GM19463 (cell line): ENCODE results near the gene DDX39B.
A peak's percentile ranks its signal among the peaks of the same experiment; 100 is the strongest.
"Not testable (repeated sequence)": the region's sequence is repeated elsewhere in the genome, so short reads cannot be mapped to it uniquely, and the experiment has no call there.

Experiments
- ATAC-seq: cut with Tn5 transposase; IDR thresholded peaks from one replicate; pipeline ENCODE4 v1.9.1; 2021; ENCODE audit warnings: mild to moderate bottlenecking, moderate library complexity; ENCODE audit not compliant: unreplicated experiment

Gene DDX39B

DNA sequence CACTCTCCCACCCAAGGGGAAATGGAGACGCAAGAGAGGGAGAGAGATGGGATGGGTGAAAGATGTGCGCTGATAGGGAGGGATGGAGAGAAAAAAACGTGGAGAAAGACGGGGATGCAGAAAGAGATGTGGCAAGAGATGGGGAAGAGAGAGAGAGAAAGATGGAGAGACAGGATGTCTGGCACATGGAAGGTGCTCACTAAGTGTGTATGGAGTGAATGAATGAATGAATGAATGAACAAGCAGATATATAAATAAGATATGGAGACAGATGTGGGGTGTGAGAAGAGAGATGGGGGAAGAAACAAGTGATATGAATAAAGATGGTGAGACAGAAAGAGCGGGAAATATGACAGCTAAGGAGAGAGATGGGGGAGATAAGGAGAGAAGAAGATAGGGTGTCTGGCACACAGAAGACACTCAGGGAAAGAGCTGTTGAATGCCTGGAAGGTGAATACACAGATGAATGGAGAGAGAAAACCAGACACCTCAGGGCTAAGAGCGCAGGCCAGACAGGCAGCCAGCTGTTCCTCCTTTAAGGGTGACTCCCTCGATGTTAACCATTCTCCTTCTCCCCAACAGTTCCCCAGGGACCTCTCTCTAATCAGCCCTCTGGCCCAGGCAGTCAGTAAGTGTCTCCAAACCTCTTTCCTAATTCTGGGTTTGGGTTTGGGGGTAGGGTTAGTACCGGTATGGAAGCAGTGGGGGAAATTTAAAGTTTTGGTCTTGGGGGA lies 34.3 kb upstream of the DDX39B start:
- ATAC-seq: no peak

DNA sequence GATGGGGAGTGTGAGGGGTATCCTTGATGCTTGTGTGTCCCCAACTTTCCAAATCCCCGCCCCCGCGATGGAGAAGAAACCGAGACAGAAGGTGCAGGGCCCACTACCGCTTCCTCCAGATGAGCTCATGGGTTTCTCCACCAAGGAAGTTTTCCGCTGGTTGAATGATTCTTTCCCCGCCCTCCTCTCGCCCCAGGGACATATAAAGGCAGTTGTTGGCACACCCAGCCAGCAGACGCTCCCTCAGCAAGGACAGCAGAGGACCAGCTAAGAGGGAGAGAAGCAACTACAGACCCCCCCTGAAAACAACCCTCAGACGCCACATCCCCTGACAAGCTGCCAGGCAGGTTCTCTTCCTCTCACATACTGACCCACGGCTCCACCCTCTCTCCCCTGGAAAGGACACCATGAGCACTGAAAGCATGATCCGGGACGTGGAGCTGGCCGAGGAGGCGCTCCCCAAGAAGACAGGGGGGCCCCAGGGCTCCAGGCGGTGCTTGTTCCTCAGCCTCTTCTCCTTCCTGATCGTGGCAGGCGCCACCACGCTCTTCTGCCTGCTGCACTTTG lies 33.6 kb upstream of the DDX39B start, which contains the start of gene TNF:
Gene TNF (plus strand): TSS at position 231 of the 567 bp plus-strand sequence. CDS start 177 bp downstream, at position 408.
- no peak for ATAC-seq

DNA sequence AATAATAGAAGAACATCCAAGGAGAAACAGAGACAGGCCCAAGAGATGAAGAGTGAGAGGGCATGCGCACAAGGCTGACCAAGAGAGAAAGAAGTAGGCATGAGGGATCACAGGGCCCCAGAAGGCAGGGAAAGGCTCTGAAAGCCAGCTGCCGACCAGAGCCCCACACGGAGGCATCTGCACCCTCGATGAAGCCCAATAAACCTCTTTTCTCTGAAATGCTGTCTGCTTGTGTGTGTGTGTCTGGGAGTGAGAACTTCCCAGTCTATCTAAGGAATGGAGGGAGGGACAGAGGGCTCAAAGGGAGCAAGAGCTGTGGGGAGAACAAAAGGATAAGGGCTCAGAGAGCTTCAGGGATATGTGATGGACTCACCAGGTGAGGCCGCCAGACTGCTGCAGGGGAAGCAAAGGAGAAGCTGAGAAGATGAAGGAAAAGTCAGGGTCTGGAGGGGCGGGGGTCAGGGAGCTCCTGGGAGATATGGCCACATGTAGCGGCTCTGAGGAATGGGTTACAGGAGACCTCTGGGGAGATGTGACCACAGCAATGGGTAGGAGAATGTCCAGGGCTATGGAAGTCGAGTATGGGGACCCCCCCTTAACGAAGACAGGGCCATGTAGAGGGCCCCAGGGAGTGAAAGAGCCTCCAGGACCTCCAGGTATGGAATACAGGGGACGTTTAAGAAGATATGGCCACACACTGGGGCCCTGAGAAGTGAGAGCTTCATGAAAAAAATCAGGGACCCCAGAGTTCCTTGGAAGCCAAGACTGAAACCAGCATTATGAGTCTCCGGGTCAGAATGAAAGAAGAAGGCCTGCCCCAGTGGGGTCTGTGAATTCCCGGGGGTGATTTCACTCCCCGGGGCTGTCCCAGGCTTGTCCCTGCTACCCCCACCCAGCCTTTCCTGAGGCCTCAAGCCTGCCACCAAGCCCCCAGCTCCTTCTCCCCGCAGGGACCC lies 32.6 kb upstream of the DDX39B start:
- no peak for ATAC-seq

DNA sequence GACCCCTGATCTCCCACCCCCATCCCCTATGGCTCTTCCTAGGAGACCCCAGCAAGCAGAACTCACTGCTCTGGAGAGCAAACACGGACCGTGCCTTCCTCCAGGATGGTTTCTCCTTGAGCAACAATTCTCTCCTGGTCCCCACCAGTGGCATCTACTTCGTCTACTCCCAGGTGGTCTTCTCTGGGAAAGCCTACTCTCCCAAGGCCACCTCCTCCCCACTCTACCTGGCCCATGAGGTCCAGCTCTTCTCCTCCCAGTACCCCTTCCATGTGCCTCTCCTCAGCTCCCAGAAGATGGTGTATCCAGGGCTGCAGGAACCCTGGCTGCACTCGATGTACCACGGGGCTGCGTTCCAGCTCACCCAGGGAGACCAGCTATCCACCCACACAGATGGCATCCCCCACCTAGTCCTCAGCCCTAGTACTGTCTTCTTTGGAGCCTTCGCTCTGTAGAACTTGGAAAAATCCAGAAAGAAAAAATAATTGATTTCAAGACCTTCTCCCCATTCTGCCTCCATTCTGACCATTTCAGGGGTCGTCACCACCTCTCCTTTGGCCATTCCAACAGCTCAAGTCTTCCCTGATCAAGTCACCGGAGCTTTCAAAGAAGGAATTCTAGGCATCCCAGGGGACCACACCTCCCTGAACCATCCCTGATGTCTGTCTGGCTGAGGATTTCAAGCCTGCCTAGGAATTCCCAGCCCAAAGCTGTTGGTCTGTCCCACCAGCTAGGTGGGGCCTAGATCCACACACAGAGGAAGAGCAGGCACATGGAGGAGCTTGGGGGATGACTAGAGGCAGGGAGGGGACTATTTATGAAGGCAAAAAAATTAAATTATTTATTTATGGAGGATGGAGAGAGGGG lies 31.7 kb upstream of the DDX39B start:
- ATAC-seq: no peak

DNA sequence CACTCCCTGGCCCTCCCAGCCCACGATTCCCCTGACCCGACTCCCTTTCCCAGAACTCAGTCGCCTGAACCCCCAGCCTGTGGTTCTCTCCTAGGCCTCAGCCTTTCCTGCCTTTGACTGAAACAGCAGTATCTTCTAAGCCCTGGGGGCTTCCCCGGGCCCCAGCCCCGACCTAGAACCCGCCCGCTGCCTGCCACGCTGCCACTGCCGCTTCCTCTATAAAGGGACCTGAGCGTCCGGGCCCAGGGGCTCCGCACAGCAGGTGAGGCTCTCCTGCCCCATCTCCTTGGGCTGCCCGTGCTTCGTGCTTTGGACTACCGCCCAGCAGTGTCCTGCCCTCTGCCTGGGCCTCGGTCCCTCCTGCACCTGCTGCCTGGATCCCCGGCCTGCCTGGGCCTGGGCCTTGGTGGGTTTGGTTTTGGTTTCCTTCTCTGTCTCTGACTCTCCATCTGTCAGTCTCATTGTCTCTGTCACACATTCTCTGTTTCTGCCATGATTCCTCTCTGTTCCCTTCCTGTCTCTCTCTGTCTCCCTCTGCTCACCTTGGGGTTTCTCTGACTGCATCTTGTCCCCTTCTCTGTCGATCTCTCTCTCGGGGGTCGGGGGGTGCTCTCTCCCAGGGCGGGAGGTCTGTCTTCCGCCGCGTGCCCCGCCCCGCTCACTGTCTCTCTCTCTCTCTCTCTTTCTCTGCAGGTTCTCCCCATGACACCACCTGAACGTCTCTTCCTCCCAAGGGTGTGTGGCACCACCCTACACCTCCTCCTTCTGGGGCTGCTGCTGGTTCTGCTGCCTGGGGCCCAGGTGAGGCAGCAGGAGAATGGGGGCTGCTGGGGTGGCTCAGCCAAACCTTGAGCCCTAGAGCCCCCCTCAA lies 30.5 kb upstream of the DDX39B start, which contains the start of gene LTA:
Gene LTA (plus strand): TSS at position 249 of the 871 bp plus-strand sequence. CDS start 454 bp downstream, at position 703.
- peak; percentile 41 for ATAC-seq

DNA sequence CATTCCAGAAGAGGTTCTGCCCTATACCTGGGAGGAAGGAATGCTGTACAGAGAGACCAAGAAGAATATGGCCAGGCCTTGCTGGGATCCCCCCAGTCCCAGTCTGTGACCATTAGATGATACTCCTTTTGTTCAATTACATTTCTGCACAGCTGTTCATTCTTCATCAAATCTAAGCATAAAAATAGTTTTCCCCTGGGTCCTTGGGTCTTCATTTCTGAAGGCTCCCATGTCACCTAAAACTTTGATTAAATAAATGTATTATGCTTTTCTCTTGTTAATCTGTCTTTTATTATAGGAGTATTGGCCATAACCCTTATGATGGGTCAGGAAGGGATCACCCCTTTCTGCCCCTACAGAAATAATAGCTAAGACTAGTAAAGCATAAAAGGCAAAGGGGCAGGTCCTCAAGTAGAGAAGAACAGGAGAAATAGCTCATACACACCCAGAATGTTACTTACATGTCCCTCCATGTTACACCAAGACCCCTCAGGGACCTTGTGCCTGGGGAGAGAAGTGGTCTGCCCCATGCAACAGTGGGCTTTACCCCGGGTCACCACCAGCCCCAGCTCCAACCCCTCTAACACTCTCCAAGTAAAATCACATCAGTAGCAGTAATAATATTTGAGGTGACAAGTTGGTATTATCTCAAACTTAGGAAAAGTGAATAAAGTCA lies 28.2 kb upstream of the DDX39B start:
- ATAC-seq: no peak

DNA sequence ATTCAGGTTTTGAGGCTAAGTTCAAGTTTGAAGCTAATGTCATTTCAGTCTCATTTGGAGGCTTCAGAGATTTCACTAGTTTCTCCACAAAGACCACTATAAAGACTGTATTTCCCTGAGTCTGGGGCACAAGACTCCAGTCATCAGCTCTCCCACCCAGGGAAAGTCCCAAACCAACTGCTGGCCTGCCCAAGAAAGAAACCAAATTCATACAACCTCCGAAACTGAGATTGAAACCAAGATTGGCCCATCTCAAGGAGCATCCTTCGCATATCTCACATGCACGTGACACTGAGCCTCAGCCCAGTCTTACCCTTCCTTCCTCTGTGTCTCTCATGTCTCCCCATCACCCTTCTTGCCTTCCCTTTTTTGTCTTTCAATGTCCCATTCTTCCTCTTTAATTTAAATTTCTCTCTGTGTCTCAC lies 26.7 kb upstream of the DDX39B start:
- peak; percentile 54 for ATAC-seq

DNA sequence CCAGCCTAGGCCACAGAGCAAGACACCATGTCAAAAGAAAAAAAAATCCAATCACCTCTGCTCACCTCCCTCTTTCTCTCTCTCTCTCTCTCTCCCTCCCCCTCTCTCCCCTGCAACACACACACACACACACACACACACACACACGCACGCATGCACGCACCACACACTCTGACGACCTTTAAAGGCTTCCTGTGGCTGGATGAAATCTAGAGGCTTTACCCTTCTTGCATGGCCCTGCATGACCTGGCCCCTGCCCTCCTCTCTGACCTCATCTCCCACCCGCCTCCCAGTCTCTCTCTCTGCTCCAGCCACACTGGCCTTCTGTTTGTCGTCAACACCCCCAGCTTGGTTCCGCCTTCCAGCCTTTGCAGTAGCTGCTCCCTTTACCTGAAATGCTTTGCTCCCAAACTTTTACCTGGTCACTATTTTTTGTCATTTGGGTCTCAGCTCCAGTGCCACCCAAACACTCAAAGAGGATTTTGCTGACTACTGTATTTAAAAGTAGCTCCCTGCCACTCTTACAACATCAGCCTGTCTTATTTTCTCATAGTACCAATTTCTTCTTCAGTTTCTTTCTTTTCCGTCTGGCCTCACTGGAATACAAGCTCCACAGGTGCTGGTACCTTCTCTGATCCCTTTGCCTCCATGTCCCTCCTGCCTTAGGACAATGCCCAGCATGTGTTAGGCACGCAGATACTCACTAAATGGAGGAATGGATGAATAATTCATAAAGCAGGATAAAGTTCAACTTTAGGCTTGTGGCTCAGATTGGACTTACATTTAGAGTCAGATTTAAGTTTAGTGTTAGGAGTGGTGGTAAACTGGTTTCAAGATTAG lies 25.9 kb upstream of the DDX39B start:
- no peak for ATAC-seq

DNA sequence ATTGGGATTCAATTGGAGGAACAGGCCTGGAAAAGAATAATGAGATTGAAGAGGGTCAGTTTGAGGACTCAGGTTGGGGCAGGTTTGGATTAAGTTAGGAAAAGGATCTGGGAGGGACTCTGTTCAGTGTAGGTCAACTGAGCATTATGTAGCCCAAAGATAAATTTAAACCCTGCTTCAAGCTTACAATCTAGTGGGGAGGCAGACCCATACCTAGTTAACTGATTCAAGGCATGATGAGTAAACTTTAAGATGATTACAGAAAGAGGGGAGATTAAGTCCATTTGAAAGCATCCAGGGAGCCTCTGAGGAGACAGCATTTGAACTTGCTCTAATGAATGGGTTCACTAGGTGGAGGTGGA lies 18.9 kb upstream of the DDX39B start:
- no peak for ATAC-seq

DNA sequence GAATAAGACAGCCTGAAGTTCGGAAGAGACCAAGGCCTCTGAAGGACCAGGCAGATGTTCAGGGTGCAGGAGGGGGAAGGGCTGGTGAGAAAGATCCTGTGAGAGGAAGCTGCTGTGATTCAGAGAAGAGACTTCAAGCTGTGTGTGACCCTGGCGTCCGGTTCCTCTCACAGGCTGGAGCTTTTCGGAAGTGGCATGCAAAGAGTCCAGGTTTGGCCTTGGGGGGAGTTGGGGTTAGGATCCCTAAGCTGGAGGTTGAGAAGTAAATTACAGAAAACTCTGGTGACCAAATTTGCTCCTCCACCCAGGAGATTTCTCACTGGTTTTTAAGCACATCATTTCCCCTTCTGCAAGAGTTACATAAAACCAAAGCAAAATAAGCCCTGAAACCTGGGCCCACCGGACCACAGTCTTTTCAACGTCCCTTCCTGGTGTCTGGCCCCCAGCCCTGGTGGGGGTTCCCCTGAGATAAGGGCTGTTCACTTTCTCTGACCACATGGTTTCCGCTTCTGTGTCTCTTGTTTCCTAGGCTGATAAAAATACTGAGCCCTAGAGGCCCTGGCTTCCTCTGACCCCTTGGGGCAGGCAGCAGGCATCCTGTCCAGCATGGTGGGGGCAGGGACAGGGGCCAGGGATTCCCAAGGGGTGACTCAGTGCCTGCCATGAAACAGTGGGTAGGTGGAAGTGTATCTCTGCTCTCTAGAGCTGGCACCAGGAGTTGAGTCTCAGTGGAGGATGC lies 18.3 kb upstream of the DDX39B start:
- ATAC-seq: peak; percentile 66

DNA sequence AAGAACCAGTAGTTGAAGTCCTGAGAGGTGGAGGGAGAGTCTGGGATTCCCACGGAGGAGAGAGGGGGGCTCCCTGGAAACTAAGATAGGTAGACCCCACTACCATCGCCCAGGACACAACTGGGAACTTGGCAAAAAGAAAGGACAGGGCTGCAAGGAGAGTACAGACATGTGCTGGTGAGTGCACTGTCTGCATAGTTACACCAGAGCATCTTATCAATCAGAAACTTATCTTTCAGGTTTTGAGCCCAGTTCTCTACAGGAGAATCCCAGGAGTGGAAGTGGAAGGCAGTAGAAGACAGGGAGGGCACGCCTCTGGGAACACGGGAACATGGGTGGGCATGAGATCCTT lies 17.8 kb upstream of the DDX39B start:
- no peak for ATAC-seq

DNA sequence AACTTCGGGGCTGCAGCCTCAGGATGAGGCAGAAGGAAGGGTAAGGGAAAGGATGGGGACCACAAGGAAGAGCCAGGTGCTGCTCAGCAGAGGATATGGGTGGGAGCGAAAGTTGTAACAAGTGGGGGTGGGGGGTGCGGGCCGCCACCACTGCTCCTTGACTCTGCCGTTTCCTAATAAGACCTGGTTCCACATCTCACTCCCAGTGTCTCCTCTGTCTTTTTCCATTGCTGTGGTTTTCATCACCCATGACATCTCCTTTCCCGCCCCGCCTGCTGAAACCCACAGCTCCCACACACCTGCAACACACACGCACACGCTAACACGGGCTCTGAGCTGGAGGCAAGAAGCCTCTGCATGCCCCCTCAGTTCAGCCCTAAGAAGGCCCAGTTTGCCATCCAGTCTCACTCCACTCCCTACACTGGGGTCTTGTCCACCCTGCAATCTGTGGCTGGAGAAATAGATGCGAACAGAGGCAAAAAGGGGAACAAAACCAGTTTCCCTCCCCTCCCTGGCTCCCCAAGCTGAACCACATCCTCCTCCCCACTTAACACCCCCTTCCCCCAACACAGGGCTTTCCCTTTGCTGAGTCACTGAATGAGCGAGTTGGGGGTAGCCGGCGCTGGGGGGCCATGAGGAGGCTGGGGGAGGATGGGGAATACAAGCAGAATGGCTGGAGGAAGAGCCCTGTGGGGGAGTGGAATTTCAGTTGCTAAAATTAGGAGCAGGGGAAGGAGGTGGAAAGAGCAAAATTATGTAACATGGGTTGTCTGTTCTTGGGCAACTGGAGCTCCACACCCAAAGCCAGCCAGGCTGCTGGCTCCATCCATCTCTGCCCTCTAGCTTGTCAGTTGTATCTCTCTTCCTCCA lies 17.1 kb upstream of the DDX39B start:
- ATAC-seq: no peak

DNA sequence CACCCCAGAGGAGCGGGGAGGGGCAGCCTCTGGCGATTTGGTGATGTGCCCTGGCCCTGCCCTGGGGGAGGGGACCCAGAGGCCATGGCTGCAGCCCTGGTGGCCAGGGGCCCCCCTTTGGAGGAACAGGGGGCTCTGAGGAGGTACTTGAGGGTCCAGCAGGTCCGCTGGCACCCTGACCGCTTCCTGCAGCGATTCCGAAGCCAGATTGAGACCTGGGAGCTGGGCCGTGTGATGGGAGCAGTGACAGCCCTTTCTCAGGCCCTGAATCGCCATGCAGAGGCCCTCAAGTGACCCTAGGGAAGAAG lies 16.5 kb upstream of the DDX39B start:
- no peak for ATAC-seq

DNA sequence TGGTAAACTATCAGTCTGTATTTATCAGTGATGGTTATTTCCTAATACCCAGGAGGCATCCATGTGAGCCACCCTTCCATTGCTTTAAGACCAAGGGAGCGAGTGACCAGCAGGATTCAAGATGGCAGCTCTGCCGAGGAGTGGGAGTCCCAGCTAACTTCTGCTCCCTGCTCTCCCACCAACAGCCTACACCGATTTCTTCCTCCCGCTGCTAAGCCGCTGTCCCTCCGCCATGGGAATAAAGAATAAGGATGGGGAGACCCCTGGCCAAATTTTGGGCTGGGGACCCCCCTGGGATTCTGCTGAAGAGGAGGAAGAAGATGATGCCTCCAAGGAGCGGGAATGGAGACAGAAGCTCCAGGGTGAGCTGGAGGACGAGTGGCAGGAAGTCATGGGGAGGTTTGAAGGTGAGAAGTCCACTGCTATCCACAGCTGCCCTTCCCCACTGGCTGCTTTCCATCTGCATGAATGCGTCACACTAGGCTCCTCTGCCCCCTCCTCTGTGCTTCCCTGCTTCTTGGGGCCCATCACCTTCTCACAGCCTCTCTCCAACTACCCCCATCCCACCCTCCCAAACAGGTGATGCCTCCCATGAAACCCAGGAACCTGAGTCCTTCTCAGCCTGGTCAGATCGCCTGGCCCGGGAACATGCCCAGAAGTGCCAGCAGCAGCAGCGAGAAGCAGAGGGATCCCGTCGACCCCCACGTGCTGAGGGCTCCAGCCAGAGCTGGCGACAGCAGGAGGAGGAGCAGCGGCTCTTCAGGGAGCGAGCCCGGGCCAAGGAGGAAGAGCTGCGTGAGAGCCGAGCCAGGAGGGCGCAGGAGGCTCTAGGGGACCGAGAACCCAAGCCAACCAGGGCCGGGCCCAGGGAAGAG lies 15.9 kb upstream of the DDX39B start:
- ATAC-seq: no peak

DNA sequence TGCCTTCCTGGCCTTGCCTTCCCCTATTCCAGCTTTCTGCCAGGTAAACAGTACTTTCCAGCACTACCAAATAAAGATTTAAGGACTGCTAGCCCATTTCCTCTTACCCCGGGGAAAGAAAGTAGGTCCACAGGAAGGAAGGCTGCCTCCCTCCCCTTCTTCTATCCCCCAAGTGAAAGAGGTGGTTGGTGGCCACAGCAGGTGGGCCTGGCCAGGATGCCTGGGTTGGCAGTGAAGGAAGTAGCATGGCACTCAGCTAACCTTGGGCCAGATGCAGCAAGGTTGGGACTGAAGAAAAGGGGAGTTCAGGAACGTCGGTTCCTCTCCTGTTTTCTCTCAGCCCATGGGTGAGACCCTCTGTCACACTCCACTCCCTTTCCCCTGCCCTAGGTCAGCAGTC lies 14.5 kb upstream of the DDX39B start:
- no peak for ATAC-seq

DNA sequence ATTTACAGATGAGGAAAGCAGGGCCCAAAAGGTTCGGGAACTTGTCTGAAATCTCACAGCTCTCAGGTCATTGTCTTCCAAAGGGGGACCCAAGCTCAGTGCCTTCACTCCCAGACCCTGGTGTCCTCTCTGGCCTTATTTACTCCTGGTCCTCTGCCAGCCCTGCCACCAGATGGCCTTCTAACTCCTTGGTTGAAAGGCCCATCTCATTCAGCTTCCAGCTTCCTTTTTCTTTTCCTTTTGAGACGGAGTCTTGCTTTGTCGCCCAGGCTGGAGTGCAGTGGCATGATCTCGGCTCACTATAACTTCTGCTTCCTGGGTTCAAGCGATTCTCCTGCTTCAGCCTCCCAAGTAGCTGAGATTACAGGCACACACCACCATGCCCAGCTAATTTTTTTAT lies 9.6 kb upstream of the DDX39B start:
- not testable (repeated sequence) for ATAC-seq
